Esophagus muscularis mucosa (tissue), 4 donors: ENCODE measurements around the gene MDC1. TPM values are rescaled to one million over a fixed set of nuclear protein-coding genes. Genes with fewer than 3 reads are reported as not detected.
"Not testable (repeated sequence)": the region's sequence is repeated elsewhere in the genome, so short reads cannot be mapped to it uniquely, and the experiment has no call there.

Experiments used
- DNase-seq: peaks from one replicate; pipeline ENCODE4 v3.0.0-alpha.2; 2017; ENCODE audit errors: extremely low spot score
- H3K27ac ChIP-seq, 4 donors: fragments of 200-600 bp; sonication (generic); replicated peaks in 1 of 4; 1 replicate in 3 of 4; 2 replicates in 1 of 4; pipeline ENCODE4 v1.5.1; 2016 to 2019; ENCODE audit warnings: mild to moderate bottlenecking in 1 of 4
- H3K27me3 ChIP-seq, 4 donors: fragments of 200-600 bp; sonication (generic); one replicate each; pipeline versions ENCODE4 v1.5.1 to v1.6.0; 2016 to 2019
- H3K36me3 ChIP-seq, 4 donors: fragments of 200-600 bp; sonication (generic); one replicate each; pipeline ENCODE4 v1.5.1; 2016 to 2019
- H3K4me1 ChIP-seq, 4 donors: fragments of 200-600 bp; sonication (generic); one replicate each; pipeline ENCODE4 v1.5.1; 2016 to 2019
- H3K4me3 ChIP-seq, 4 donors: fragments of 200-600 bp; sonication (generic); 1 replicate in 2 of 4; 2 replicates in 2 of 4; pipeline ENCODE4 v1.5.1; 2016 to 2019; ENCODE audit warnings: mild to moderate bottlenecking in 4 of 4, moderate library complexity in 1 of 4
- H3K9me3 ChIP-seq, 4 donors: fragments of 200-600 bp; sonication (generic); 1 replicate in 3 of 4; 2 replicates in 1 of 4; pipeline ENCODE4 v1.5.1; 2016 to 2019
- CTCF ChIP-seq, 3 experiments: fragments of 200-600 bp in 2 of 3; fragments of 450-650 bp in 1 of 3; sonication (generic) in 2 of 3; IDR thresholded peaks; one replicate each; pipeline ENCODE4 v1.5.1; 2017 to 2019; ENCODE audit warnings: antibody characterized with exemption in 3 of 3, mild to moderate bottlenecking in 2 of 3, moderate library complexity in 1 of 3
- EP300 ChIP-seq: sonication (generic); formaldehyde crosslinking; IDR thresholded peaks from one replicate; pipeline ENCODE4 v1.6.1; 2017; ENCODE audit warnings: antibody characterized with exemption
- POLR2A ChIP-seq: fragments of 450-650 bp; IDR thresholded peaks from one replicate; pipeline ENCODE4 v1.6.1; 2017; ENCODE audit warnings: antibody characterized with exemption, moderate library complexity, mild to moderate bottlenecking, low read depth
- POLR2AphosphoS5 ChIP-seq, 2 donors: sonication (generic); formaldehyde crosslinking; IDR thresholded peaks; one replicate each; pipeline ENCODE4 v1.6.1; 2017; ENCODE audit warnings: antibody characterized with exemption in 2 of 2
- WGBS: methylation state at CpG from one replicate; pipeline ENCODE4 v1.1.5; 2018; 5-methylcytosine and 5-hydroxymethylcytosine counted together
- intact Hi-C: fragments of 100-400 bp; cut with DNase I; formaldehyde crosslinking; loops from one replicate; pipeline ENCODE4 v1.15.1; 2023
- total RNA-seq, 4 donors: library from RNA; depleted of rRNA; stranded (reverse); fragments of >200 nt; gene quantifications; one replicate each; pipeline versions ENCODE4 v1.1.0 to v1.2.1, GENCODE V29; 2016

Gene MDC1
- 10 to 100 TPM; 10.8 to 20.3 (median 13.1) TPM for total RNA-seq

- peaks cover 28 to 43% (median 39%) of the 10 kb centered on the region in 4 donors for H3K4me1 ChIP-seq
Observed at GRCh38 chr6:30717129-30717844, at the start of gene MDC1. MDC1 (minus strand) TSS chr6:30717281; CDS start chr6:30715175, 2,106 bp downstream.

GRCh38 chr6:30766461-30767157 lies 49.5 kb upstream of the MDC1 start:
- Histone ChIP-seq H3K9me3 (no peaks in the 10 kb centered on the region), H3K27me3 (no peaks in the 10 kb centered on the region), H3K4me1 (peaks cover 30 to 43% (median 38%) of the 10 kb centered on the region in 4 donors), H3K27ac (no peak overlapping the region), H3K4me3 (no peak overlapping the region), H3K36me3 (no peaks in the 10 kb centered on the region)
- intact Hi-C loops = no loop called here
- TF ChIP-seq EP300 = no peak
- no peak for TF ChIP-seq POLR2AphosphoS5 (IDR thresholded peaks at IDR 0.05)
- TF ChIP-seq CTCF (IDR thresholded peaks at IDR 0.05) = no peak
- TF ChIP-seq POLR2A = no peak
- DNase-seq = no peak
- 86% methylated on average over 6 of the region's 6 CpGs for WGBS

More at GRCh38 chr6:30717129-30717844, at the start of gene MDC1:
- no peaks in the 10 kb centered on the region for H3K9me3 ChIP-seq
- TF ChIP-seq EP300 (no peak), POLR2AphosphoS5 (IDR thresholded peaks at IDR 0.05) (peak; percentile 97 to 99), POLR2A (peak; percentile 31), CTCF (IDR thresholded peaks at IDR 0.05) (peak; percentile 35 to 48 (median 44))
- H3K27ac ChIP-seq = peak within 1 kb of the TSS; percentile 90 to 95 (median 92)
- intact Hi-C loops = no loop called here
- DNase-seq = peak; percentile 100
- peak within 1 kb of the TSS; percentile 68 to 76 (median 73) for H3K4me3 ChIP-seq
- no peaks in the 10 kb centered on the region for H3K27me3 ChIP-seq
- 0% methylated on average over 16 of the region's 48 CpGs for WGBS
- H3K36me3 ChIP-seq = peaks cover 23 to 31% (median 26%) of the 10 kb centered on the region in 4 donors

- WGBS = 47% methylated on average over 1 of the region's 1 CpG
- peaks cover 30 to 50% (median 41%) of the 10 kb centered on the region in 4 donors for H3K4me1 ChIP-seq
- H3K4me3 ChIP-seq, H3K27me3 ChIP-seq, H3K27ac ChIP-seq, intact Hi-C loops, H3K36me3 ChIP-seq, H3K9me3 ChIP-seq, DNase-seq: not testable (repeated sequence)
Observed at GRCh38 chr6:30765495-30765894, 48.4 kb upstream of the MDC1 start.

GRCh38 chr6:30764490-30765043 lies 47.5 kb upstream of the MDC1 start:
- DNase-seq, H3K9me3 ChIP-seq, H3K4me3 ChIP-seq, H3K36me3 ChIP-seq, intact Hi-C loops, H3K27me3 ChIP-seq: not testable (repeated sequence)
- Histone ChIP-seq H3K4me1 (peaks cover 30 to 51% (median 38%) of the 10 kb centered on the region in 4 donors), H3K27ac (peak overlapping the region in 1 of 4 donors; percentile 30)
- WGBS = 79% methylated on average over 13 of the region's 13 CpGs

GRCh38 chr6:30763618-30764489 lies 46.8 kb upstream of the MDC1 start:
- peak overlapping the region in 3 of 4 donors; percentile 30 to 48 (median 31) for H3K27ac ChIP-seq
- TF ChIP-seq CTCF (IDR thresholded peaks at IDR 0.05) (no peak), EP300 (no peak), POLR2A (no peak), POLR2AphosphoS5 (IDR thresholded peaks at IDR 0.05) (no peak)
- WGBS = 45% methylated on average over 8 of the region's 8 CpGs
- intact Hi-C loops = no loop called here
- DNase-seq = no peak
- H3K4me1 ChIP-seq = peaks cover 28 to 51% (median 38%) of the 10 kb centered on the region in 4 donors
- H3K4me3 ChIP-seq = no peak overlapping the region
- no peaks in the 10 kb centered on the region for H3K36me3 ChIP-seq
- no peaks in the 10 kb centered on the region for H3K9me3 ChIP-seq
- no peaks in the 10 kb centered on the region for H3K27me3 ChIP-seq
